HG02840 (cell line): ENCODE measurements around the gene TMEM150C.

Source experiments
- ATAC-seq: cut with Tn5 transposase; IDR thresholded peaks from one replicate; pipeline ENCODE4 v1.9.1; 2021; ENCODE audit warnings: mild to moderate bottlenecking, moderate library complexity, moderate number of reproducible peaks; ENCODE audit not compliant: unreplicated experiment, low FRiP score

Gene TMEM150C

DNA sequence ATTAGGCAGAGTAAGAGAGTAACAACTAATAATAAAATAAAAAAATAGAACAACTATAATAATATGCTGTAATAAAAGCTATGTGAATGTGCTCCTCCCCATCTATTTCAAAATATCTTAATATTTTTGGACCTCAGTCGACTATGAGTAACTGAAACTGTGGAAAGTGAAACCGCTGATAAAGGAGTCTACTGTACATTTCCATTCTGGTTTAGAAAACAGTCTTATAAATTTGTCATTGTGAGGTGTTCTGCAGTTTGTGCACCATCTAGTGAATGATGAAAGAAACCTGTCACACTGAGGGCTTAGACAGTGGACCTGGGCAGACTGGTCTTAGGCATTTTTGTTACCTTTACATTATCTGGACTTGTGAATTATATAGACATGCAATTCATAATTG, 42.0 kb downstream of the TMEM150C start:
- ATAC-seq = no peak

DNA sequence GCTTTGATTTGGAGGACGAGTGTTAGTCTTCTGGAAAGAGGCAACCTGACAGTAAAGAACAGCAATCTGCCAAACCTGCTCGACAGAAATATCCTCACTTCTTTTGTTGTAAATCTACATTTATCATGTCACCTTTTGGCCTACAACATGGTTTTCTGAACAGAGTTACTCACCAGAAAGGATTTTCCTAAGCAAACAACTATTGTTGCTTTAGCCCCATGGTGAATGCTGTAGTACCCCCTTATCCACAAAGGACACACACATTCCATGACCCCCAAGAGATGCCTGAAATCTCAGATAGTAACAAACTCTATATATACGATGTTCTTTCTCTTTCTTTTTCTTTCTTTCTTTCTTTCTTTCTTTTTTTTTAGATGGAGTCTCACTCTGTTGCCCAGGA, 42.7 kb downstream of the TMEM150C start:
- ATAC-seq = no peak

DNA sequence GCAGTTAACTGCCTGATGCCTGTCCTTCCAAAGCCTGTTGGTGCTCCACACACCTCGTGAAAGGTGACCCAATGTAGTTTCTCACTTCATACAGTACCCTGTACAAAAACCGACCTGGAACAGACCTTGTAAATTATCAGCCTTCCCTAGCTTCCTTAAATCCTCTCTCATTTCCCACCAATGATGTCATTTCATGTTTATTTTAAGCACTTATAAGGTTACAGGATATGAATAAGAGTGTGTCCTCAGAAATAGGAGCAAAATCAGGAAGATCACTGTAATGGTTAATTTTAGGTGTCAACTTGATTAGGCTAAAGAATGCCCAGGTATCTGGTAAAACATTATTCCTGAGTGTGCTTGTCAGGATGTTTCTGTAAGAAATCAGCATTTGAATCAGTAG, 44.7 kb downstream of the TMEM150C start:
- ATAC-seq = no peak

DNA sequence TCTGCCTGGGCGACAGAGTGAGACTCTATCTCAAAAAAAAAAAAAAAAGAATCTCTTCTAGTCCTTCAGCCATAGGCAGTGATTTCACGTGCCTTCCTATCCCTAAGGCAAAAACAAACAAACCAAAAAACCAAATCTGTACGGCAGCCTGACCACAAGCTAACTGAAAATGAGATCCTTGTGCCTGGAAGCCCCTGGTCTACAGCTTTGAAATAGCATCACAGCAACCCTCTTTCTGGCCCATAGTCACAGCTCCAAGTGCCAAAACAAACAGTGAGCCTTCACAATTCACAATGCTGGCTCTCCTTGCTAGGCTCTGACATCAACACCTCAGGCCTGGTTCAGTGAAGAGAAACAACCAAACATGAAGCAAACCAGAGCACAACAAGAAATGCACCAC, 46.1 kb downstream of the TMEM150C start:
- ATAC-seq = no peak

DNA sequence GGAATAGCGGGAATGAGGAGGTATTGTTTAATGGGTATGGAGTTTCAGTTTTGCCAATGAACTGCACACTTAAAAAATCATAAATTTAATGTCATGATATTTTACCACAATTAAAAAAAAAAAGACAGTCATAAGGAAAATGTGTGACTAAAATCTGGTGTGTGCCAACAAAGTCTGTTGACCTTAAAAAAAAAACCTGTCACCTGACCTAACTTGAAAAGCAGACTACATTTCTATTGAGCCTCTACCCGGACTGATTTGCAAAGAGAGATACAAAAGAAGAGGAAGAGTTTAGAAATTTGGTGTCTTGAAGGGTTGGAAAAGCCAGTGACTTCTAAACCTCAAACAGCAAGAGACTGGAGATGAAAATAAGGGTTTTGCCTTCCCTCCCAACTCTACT, 48.4 kb downstream of the TMEM150C start:
- no peak for ATAC-seq

DNA sequence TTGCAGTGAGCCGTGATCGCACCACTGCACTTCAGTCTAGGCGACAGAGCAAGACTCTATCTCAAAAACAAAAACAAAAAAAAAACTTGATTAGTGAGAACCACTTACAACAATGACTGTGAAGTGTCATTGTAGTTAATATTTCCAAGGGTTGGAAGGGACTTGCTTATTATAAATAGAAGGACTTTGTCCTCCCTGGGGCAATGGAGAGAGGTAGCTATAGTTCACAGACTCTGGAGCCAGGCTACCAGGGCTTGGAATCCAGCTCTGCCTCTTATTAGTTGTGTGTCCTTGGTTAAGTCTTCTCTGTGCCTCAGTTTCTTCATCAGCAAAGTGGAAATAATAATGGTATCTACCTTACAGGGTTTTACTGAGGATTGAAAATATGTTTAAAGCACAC, 51.6 kb downstream of the TMEM150C start:
- ATAC-seq = no peak

DNA sequence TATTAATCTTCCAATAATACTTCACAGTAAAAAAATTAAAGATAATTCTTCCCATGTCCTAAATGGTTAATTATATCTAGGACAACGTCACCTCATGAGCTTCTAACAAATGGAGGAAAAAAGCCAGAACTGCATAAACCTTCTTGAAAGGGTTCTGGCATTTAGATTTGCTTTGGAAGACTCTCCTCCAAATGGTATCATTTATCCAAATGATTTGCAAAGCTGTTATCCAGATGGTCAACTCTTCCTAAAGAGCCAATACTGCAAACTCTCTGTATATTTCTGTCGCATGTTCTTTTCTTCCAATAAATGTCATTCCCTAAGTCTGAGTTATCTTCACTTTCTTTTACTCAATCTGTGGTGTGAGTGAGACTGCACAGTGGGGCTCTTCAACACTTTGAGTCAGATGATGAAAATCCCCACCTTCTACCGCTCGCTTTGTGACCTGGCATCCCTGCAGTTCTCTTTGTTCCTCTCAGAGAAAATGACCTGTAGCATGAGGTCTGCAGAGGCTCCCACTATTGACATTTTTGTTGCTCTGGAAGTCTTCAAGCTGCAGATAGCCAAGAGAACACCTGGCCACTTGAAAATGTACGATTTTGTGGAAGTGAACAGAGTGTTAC, 52.9 kb downstream of the TMEM150C start:
- no peak for ATAC-seq

DNA sequence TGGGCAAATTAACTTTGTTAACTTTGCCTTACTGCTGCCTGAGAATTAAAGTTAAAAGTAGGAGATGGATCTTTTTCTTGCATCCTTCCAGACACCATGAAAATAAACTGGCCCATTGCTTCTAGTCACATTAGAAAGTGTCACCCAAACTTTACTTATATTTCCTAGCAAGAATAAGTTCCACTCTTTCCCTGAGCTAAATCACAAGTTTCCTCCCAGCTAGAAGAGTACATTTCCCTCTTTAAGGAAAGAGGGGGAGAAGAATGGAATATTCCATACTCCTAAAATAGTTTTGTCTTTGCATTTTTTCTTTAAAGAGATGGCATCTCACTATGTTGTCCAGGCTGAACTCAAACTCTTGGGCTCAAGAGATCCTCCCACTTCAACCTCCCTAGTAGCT, 53.8 kb downstream of the TMEM150C start:
- ATAC-seq = no peak

DNA sequence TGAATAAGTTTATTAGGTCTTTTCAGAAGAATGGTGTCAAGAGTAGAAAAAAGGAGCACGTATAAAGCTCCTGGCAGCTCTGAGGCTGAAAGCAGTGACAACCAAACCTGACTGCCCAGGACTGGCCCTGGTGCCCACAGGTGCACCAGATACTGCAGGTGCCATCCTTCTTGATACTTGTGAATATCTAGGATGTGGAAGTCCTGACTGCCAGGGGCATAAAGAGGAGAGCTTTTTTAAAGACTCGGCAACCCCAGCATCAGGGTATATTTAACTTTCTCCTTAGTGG, 60.7 kb downstream of the TMEM150C start:
- no peak for ATAC-seq

DNA sequence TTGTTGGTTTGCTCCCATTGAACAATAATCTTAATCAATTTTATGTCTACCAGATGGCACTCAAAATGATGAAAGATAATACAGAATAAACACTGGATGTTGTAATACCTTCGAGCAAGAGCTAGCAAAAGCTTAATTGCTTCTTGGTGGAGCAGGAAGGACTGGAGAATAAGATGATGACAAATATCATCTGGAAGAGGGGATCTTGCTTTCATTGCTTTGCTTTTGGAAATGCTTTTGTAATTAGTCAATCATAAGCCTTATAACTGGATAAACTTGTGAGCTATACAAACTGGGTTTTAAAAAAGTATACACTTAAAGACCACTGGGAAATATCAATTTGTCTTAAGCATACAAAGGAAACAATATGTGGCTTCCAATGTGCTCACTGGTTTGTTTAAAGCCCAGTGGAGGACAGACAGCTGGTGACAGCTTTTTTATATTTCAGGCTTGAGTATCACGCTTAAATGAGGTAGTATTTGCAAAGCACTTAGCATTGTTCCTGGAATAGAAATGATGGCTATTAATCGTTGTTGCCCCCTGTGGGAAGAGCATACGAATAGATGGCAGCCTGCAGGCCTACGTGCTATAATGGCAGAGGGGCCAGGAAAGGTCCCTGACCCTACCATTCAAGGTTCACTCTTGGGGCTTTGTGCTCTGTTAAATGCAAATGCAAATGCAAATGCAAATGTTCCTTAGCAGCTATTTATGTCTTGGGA, 61.2 kb downstream of the TMEM150C start:
- ATAC-seq = no peak

DNA sequence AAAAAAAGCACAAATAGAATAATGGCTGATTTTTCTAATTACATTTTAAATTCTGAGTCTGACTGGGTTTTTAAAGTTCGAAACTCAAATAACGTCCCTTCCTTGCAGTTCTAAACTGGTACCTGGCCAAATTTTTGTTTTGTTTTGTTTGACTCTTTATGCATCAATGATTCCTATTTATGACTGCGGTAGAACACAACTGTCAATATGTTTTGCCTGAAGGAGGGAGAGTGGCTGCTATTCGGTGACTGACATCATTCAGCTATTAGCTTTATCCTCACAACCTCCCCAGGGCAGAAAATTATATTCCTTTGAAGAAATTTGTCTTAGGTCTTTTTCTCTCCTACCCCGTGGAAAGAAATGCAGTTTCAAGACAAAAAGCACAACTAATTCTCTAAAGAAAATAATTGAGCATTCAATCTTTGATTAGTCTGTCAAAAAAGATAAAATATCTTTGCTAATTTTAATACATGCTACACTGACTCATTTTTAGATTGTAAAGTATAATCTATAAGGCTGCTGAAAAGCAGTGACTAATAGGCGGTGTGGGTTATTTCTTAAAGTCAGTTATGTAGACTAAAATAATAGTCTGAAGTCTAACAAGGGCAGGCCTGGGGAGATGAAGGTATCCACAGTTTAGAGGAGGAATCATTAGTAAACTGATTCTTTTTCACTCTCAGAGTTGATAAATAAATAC, 61.9 kb downstream of the TMEM150C start:
- ATAC-seq = no peak

DNA sequence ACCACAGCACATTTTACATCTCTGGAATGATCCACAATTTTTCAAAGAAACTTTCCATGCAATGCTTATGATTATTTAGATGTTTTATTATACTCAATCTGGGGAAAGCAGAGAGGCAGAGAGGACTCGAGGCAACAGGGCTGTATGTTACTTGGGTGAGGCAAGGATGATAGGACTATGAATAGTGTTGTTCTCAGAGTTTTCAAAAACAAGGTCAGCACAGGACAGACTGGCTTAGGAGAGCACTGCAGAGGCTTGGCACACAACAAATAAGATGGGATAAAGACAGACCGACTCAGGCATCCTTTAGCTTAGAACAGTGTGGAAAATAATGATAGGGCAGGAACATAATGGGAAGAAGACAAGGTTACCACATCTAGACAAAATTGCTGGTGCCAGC, 65.4 kb downstream of the TMEM150C start:
- ATAC-seq = no peak

DNA sequence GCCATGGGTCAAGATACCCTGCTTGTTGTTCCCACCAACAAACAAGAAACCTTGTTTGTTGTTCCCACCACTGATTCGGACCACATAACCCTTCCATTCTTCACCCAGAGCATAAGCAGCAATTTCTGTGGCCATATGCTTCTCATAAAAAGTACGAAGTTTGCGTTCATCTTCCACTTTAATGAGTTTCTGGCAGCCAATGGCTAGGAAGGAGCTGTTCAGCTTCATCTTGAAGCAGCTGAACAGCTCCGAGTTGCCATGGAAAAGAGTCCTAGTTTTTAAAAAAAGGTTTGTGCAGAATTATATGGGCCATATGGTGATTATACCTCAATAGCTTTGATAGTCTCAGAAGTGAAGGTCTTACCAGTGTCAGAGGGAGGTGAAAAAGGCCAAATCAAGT, 66.1 kb downstream of the TMEM150C start:
- no peak for ATAC-seq

DNA sequence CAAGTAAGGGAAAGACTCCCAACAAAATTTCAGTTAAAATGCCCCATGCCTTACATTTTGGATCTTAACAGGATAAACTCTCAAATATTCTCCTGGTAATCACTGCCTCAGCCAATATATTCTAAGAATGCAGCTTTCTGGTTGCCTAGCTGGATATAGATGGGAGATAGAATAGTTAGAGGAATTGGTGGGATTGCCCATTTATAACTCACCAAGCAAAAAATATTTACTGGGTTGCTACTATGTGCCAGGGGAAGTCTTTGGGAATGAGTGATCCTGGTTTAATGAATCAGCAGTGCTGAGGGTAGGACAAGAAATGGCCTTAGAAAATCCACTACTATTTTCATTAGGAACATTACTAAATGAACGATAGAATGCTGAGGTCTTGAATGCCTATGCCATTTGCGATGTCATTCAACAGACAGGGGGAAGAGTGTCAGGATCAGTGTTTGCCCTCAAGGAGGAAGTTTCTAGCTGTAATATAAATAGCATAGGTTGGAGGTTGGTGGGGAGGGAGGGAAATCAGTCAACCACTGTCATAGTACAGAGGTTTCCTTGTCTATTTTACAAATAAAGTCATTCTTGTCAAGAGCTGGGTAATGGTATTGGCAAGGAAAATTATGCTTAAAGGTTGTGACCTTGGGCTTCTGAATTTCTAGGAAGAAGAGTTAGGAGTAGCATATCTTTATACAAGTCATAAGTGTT, 67.9 kb downstream of the TMEM150C start:
- no peak for ATAC-seq

DNA sequence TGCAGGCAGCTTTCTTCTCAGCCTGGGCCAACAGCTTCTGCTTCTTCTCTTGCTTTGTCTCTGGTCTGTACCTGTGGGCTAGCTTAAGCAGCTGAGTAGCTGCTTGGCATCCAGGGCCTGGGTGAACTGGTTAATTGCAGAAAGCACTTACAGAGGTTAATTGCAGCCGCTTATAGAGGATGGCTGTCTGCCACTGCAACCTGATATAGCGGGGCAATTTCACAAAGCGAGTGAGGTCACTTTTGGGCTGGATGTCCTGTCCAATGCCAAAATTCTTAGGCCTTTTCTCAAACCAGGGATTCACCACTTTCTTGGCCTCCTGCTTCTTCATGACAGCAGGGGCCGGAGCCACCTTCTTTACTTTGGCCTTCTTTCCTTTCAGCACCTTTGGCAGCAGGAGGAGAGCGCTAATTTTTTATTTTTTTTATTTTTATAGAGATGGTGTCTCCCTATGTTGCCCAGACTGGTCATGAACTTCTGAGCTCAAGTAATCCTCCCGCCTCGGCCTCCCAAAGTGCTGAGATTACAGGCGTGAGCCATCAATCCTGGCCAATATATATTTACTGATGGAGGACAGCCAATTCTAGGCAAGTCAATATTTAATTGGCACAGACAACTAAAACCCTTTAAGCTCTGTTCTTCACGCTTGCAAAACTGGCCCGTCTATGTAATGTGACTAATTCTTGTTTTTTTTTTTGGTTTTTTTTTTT, 70.4 kb downstream of the TMEM150C start:
- ATAC-seq = no peak

DNA sequence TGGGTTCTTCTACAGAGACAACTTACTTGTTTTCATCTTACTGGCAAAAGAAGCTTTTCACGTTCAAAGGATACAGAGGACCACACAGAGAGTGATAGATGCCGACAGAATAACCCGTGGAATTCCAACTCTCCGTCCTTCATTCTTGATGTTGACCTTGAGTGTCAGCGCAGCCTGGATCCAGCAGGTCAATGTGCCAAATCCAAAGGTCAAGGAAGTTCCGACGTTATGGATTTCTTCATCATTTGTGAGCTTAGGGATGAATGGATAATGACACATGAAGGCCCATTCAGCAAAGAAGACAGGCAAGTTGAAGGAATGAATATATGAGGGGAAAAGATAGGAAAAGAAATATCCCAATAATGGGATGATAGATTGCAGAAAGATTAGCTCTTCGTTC, 71.8 kb downstream of the TMEM150C start:
- no peak for ATAC-seq

DNA sequence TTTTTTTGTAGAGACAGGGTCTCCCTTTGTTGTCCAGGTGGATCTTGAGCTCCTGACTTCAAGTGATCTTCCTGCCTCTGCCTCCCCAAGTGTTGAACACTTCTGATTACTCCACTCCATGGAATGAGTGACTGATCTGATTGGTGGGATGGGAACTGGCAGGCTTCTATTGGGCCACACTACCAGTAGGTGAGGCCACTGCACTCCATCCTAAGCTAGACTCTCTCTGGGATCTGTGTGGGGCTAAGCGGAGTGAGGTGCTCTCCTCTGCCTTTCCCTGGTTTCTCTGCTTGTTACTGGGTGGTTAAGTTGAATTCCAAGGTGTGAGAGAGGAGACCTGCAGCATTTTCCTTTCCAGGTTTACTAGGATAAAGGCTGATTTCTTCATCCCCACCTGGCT, 72.7 kb downstream of the TMEM150C start:
- ATAC-seq = no peak

DNA sequence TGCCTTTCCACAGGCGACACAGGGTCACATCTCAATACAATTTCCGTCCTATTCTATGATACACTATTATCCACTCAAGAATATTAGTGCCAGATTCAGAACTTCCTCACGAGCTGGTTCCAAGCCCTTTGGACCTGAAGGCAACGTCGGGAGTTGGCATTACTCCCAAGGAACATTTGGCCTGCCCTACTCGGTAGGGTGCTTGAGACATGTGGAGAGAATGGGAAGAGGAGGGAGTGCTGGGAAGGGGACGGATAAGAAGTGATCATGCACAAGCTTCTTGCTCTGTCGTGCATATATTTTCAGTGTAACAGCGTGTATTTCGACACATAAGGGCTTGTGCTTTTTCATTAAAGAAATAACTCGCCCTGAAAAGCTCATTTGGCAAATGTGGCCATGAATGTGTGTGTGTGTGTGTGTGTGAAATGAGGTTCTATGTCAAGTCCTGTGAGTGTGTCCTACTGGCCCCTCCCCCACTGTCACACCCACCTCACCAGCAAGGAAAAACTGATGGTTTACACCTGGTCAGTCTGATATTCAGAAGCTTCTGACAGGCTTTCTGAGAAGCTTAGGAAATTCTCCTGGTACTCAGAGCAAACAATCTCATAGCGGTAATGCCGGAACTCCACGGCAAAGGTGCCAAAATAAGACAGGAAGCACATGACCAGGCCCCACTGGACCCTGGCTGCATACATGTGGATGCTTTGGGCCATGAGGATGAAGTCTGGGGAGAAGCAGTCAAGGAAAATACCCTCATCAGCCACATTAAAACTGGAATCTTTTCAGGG, 76.6 kb downstream of the TMEM150C start:
- ATAC-seq = no peak

DNA sequence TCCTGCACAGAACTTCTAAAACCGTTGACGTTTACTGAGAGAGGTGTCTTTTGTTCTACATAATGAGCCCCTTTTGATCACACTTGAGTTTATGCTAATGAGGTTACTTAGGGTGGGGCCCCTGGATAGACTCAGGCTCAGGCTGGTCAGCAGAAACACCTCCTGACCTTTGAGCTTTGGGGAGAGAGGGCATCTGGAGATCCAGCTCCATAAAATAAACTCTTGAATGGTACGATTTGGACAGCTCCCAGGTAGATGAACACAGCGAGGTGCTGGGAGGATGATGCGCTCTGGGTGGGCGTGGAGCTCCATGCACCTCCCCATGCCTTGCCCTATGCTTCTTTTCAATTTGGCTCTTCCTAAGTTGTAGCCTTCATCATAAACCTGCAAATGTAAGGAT, 79.4 kb downstream of the TMEM150C start:
- no peak for ATAC-seq

DNA sequence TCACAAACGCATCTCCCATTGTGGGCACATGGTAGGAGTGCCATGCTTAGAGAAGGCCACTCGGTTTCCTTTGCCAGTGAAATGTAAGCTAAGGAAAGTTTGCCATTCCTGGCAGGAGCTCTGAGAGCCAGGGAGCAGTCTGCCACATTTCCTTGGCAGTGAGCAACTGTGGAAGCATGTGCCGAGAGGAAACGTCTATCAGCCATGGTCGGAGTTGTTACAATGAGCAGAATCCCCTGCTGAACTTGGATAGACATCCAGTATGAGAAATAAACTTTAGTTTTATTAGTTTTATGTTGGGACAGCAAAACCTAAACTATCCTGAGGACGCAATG, 80.3 kb downstream of the TMEM150C start:
- ATAC-seq = no peak
